Measurements from ENCODE around the gene EYS. TPM values are rescaled to one million over a fixed set of nuclear protein-coding genes. Genes with fewer than 3 reads are reported as not detected.

Gene EYS
- total RNA-seq, 2 donors from 2014 or later, result 0.18 to 3.5 TPM

DNA sequence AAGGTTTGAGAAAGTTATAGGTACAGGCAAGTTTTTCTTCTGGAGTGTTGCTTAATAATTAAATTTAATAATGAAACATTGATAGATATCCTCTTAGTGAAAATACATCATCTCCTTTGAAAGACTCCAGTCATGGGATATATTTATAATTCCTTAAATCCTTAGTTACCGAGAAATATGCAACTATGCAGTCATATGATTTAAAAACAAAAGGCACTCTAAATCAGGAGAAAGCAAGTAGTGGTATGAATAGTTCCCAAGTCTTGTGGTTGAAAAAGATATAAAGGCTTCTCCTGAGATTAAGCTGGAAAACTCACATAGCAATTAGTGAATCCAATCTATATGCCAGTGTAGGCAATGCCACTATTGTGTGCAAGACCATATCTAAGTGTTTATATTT lies 475.4 kb downstream of the EYS start:
- Histone ChIP-seq H3K4me1 (replicated peaks) (no peaks in the 10 kb centered on the region), H3K4me3 (no peak overlapping the region), H3K27ac (no peak overlapping the region), H3K36me3 (no peaks in the 10 kb centered on the region), H3K27me3 (replicated peaks; ENCODE audit: insufficient read depth) (no peaks in the 10 kb centered on the region), H3K9me3 (no peaks in the 10 kb centered on the region)
- 85% methylated on average over 1 of the region's 1 CpG for WGBS
- TF ChIP-seq, protein P1, sequence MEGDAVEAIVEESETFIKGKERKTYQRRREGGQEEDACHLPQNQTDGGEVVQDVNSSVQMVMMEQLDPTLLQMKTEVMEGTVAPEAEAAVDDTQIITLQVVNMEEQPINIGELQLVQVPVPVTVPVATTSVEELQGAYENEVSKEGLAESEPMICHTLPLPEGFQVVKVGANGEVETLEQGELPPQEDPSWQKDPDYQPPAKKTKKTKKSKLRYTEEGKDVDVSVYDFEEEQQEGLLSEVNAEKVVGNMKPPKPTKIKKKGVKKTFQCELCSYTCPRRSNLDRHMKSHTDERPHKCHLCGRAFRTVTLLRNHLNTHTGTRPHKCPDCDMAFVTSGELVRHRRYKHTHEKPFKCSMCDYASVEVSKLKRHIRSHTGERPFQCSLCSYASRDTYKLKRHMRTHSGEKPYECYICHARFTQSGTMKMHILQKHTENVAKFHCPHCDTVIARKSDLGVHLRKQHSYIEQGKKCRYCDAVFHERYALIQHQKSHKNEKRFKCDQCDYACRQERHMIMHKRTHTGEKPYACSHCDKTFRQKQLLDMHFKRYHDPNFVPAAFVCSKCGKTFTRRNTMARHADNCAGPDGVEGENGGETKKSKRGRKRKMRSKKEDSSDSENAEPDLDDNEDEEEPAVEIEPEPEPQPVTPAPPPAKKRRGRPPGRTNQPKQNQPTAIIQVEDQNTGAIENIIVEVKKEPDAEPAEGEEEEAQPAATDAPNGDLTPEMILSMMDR (IDR thresholded peaks at IDR 0.05), result no peak
- TF ChIP-seq POLR2AphosphoS5 (IDR thresholded peaks at IDR 0.05) (no peak), POLR2A (IDR thresholded peaks at IDR 0.05) (no peak)
- no peak for DNase-seq (ENCODE audit: low spot score)
- intact Hi-C loops (cut with DNase I), result no loop called here

DNA sequence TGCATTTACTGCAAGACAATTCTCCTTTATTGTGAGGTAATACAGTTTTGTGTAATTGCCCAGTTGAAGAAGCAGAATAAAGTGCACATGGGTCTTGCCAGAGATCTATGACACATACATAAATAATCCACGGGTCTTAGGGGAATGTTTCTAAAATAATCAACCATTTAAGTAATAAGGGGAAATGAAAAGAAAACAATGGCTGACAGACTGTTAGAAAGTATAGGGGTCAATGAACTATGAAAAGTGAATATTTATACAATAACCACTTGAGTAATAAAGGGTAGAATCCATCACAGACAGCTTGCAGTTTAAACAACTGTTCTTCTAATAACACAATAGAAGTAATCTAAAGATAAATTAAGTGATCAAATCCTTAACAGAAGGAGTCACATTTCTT lies 477.2 kb downstream of the EYS start:
- WGBS, result 6% methylated on average over 1 of the region's 1 CpG
- DNase-seq (ENCODE audit: low spot score), result no peak
- intact Hi-C loops (cut with DNase I), result no loop called here

DNA sequence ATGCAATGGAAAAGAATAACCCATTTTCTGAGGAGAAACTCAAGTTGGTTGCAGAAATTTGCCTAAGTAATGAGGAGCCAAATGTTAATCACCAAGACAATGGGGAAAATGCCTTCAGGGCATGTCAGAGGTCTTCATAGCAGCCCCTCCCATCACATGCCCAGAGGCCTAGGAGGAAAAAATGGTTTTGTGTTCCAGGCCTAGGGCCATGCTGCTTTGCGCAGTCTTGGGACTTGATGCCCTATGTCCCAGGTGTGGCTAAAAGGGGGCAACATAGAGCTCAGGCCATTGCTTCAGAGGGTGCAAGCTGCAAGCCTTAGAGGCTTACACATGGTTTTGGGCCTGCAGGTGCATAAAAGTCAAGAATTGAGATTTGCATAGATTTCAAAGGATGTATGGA lies 485.9 kb downstream of the EYS start:
- no peaks in the 10 kb centered on the region for H3K4me1 ChIP-seq (replicated peaks)
- WGBS, result 100% methylated on average over 1 of the region's 1 CpG
- H3K4me3 ChIP-seq, result no peak overlapping the region
- H3K27ac ChIP-seq, result no peak overlapping the region
- H3K36me3 ChIP-seq, result no peaks in the 10 kb centered on the region
- TF ChIP-seq POLR2AphosphoS5 (IDR thresholded peaks at IDR 0.05), result no peak
- no peak for TF ChIP-seq POLR2A (IDR thresholded peaks at IDR 0.05)
- TF ChIP-seq, protein P1 (IDR thresholded peaks at IDR 0.05), result no peak
- H3K9me3 ChIP-seq, result no peaks in the 10 kb centered on the region
- no peak for DNase-seq (ENCODE audit: low spot score)
- intact Hi-C loops (cut with DNase I), result no loop called here
- H3K27me3 ChIP-seq (replicated peaks; ENCODE audit: insufficient read depth), result no peaks in the 10 kb centered on the region

More for the DNA sequence above, 477.2 kb downstream of the EYS start:
- Histone ChIP-seq H3K9me3 (no peaks in the 10 kb centered on the region), H3K4me1 (replicated peaks) (no peaks in the 10 kb centered on the region), H3K27me3 (replicated peaks; ENCODE audit: insufficient read depth) (no peaks in the 10 kb centered on the region), H3K4me3 (no peak overlapping the region), H3K36me3 (no peaks in the 10 kb centered on the region), H3K27ac (no peak overlapping the region)
- TF ChIP-seq, protein P1 (IDR thresholded peaks at IDR 0.05), result no peak
- TF ChIP-seq POLR2AphosphoS5 (IDR thresholded peaks at IDR 0.05) (no peak), POLR2A (IDR thresholded peaks at IDR 0.05) (no peak)

DNA sequence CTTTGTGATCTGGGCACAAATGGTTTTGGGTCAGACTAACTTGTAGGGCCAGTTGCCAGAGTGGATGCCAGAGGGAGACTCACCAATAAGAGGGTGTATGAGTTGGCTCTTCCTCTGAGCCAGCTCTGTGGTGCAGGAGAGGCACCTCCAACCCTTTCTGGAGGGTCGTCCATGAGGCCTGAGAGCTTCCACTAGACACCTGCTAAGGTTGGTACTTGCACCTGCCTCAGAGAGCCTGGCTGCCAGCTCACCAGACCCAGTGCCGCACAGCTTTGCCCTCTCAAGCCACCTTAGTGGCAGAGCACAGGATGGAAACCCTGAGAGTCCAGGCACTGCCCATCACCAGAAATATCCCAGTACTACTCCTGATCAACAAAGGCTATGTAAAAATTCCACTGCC lies 504.3 kb downstream of the EYS start:
- Histone ChIP-seq H3K27ac (no peak overlapping the region), H3K36me3 (no peaks in the 10 kb centered on the region), H3K4me1 (replicated peaks) (no peaks in the 10 kb centered on the region), H3K4me3 (no peak overlapping the region), H3K9me3 (no peaks in the 10 kb centered on the region), H3K27me3 (replicated peaks; ENCODE audit: insufficient read depth) (no peaks in the 10 kb centered on the region)
- TF ChIP-seq POLR2AphosphoS5 (IDR thresholded peaks at IDR 0.05), result no peak
- TF ChIP-seq, protein P1 (IDR thresholded peaks at IDR 0.05), result no peak
- no peak for TF ChIP-seq POLR2A (IDR thresholded peaks at IDR 0.05)
- DNase-seq (ENCODE audit: low spot score), result no peak
- 84% methylated on average over 2 of the region's 2 CpGs for WGBS
- intact Hi-C loops (cut with DNase I), result no loop called here

DNA sequence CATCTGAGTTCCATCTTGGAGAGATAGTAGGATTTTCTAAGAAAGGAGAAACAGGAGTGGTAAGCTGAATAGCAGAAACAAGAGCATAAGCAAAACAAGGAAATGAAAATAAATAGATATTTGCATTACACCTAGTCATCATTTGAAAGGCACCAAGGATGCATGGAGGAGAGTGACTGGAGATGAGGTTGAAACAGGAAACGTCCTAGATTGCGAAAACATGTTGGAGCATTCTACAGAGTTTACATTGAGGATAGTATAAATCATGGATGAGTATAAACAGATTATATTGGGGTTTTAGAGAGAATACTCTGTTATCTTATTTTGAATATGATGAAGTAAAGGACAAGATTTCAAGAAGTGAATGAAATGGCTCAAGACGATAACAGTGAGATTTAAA lies 507.3 kb downstream of the EYS start:
- intact Hi-C loops (cut with DNase I), result no loop called here
- no peaks in the 10 kb centered on the region for H3K36me3 ChIP-seq
- no peak overlapping the region for H3K27ac ChIP-seq
- no peak for DNase-seq (ENCODE audit: low spot score)
- WGBS, result 75% methylated on average over 3 of the region's 3 CpGs
- H3K4me3 ChIP-seq, result no peak overlapping the region
- H3K9me3 ChIP-seq, result no peaks in the 10 kb centered on the region
- no peak for TF ChIP-seq POLR2A (IDR thresholded peaks at IDR 0.05)
- TF ChIP-seq POLR2AphosphoS5 (IDR thresholded peaks at IDR 0.05), result no peak
- TF ChIP-seq, protein P1 (IDR thresholded peaks at IDR 0.05), result no peak
- H3K4me1 ChIP-seq (replicated peaks), result no peaks in the 10 kb centered on the region
- H3K27me3 ChIP-seq (replicated peaks; ENCODE audit: insufficient read depth), result no peaks in the 10 kb centered on the region
